ENCODE data around the gene THAP11. TPM values are rescaled to one million over a fixed set of nuclear protein-coding genes. Genes with fewer than 3 reads are reported as not detected.

THAP11 gene
- 39.7 and 52.5 TPM in 2 replicates for total RNA-seq

GRCh38 chr16:67841816-67842508, at the start of gene THAP11:
Gene THAP11 (plus strand): TSS chr16:67842320. CDS start chr16:67842555, 235 bp downstream.

GRCh38 chr16:67806428-67807147, 35.5 kb upstream of the THAP11 start, which contains the start of the genes RANBP10 and TSNAXIP1:
Gene RANBP10 (minus strand): TSS chr16:67806560. CDS start chr16:67806536, 24 bp downstream.
Gene TSNAXIP1 (plus strand): TSS chr16:67806889. CDS start chr16:67807150, 261 bp downstream.

GRCh38 chr16:67846320-67847063, 4.4 kb downstream of the THAP11 start, which contains the start of gene NUTF2:
Gene NUTF2 (plus strand): TSS chr16:67846933. CDS start chr16:67865131, 18,198 bp downstream.

GRCh38 chr16:67847064-67847861, 5.1 kb downstream of the THAP11 start, which contains the start of gene CENPT:
Gene CENPT (minus strand): TSS chr16:67847693. CDS start chr16:67833859, 13,834 bp downstream.

GRCh38 chr16:67872631-67873434, 30.7 kb downstream of the THAP11 start, which contains the start of gene EDC4:
Gene EDC4 (plus strand): TSS chr16:67873052. CDS start chr16:67873262, 210 bp downstream.

GRCh38 chr16:67884684-67885083, 42.6 kb downstream of the THAP11 start, which contains the start of gene NRN1L:
Gene NRN1L (plus strand): TSS chr16:67884885. CDS start chr16:67884904, 19 bp downstream.

GRCh38 chr16:67892899-67893742, 51.0 kb downstream of the THAP11 start, which contains the start of gene PSKH1:
Gene PSKH1 (plus strand): TSS chr16:67893254. CDS start chr16:67908750, 15,496 bp downstream.

Other genes starting within 250 kb of the THAP11 start
- 9.8 TPM in 1 of 2 replicates, not detected in the other for gene CARMIL2, start 197.2 kb upstream of the THAP11 start, total RNA-seq
- 17.4 and 24.3 TPM in 2 replicates for gene ACD, start 182.1 kb upstream of the THAP11 start, total RNA-seq
- 1.5 TPM in 1 of 2 replicates, not detected in the other for gene PARD6A, start 181.4 kb upstream of the THAP11 start, total RNA-seq
- gene ENKD1, start 175.6 kb upstream of the THAP11 start, total RNA-seq: 15.5 and 16.0 TPM in 2 replicates
- 2.0 and 10.3 TPM in 2 replicates for gene C16orf86, start 175.5 kb upstream of the THAP11 start, total RNA-seq
- 6.5 and 8.5 TPM in 2 replicates for gene GFOD2, start 123.0 kb upstream of the THAP11 start, total RNA-seq
- gene RANBP10, start 35.8 kb upstream of the THAP11 start, total RNA-seq: 5.0 and 5.2 TPM in 2 replicates
- 0.26 and 0.58 TPM in 2 replicates for gene TSNAXIP1, start 35.4 kb upstream of the THAP11 start, total RNA-seq
- 193 and 272 TPM in 2 replicates for gene NUTF2, start 4.6 kb downstream of the THAP11 start, total RNA-seq
- gene CENPT, start 5.4 kb downstream of the THAP11 start, total RNA-seq: 32.6 and 32.7 TPM in 2 replicates
- gene EDC4, start 30.7 kb downstream of the THAP11 start, total RNA-seq: 37.6 TPM in 2 replicates
- gene NRN1L, start 42.6 kb downstream of the THAP11 start, total RNA-seq: 0.47 and 0.77 TPM in 2 replicates
- 13.1 and 15.5 TPM in 2 replicates for gene PSKH1, start 50.9 kb downstream of the THAP11 start, total RNA-seq
- 0.34 TPM in 1 of 2 replicates, not detected in the other for gene CTRL, start 89.5 kb downstream of the THAP11 start, total RNA-seq
- gene PSMB10, start 94.5 kb downstream of the THAP11 start, total RNA-seq: 28.0 and 38.6 TPM in 2 replicates
- 7.1 and 10.5 TPM in 2 replicates for gene LCAT, start 101.8 kb downstream of the THAP11 start, total RNA-seq
- gene SLC12A4, start 126.3 kb downstream of the THAP11 start, total RNA-seq: 29.1 and 50.4 TPM in 2 replicates
- not detected in 2 replicates for gene DPEP3, start 138.2 kb downstream of the THAP11 start, total RNA-seq
- gene DPEP2, start 157.2 kb downstream of the THAP11 start, total RNA-seq: not detected in 2 replicates
- not detected in 2 replicates for gene DPEP2NB, start 173.6 kb downstream of the THAP11 start, total RNA-seq
- 3.3 and 6.6 TPM in 2 replicates for gene DDX28, start 180.9 kb downstream of the THAP11 start, total RNA-seq
- 8.9 and 10.0 TPM in 2 replicates for gene DUS2, start 181.0 kb downstream of the THAP11 start, total RNA-seq
- gene NFATC3, start 243.1 kb downstream of the THAP11 start, total RNA-seq: 19.1 and 22.2 TPM in 2 replicates

Data from pericardium fibroblast (primary cell).